Naive B cell (primary cell): ENCODE measurements around the gene NTPCR. TPM values are rescaled to one million over a fixed set of nuclear protein-coding genes. Genes with fewer than 3 reads are reported as not detected.

ENCODE experiments used
- ATAC-seq, 2 donors: fragments of 150-1000 bp; cut with Tn5 transposase; 2 replicates each; pipeline ENCODE4 v1.10.0; 2021; ENCODE audit warnings: low read depth in 2 of 2, mild to moderate bottlenecking in 2 of 2, moderate library complexity in 2 of 2
- DNase-seq: peaks from one replicate; pipeline ENCODE4 v3.0.0; 2022
- H3K27ac Mint-ChIP-seq, 6 donors: one replicate each; pipeline ENCODE4 v1.8.0; 2020 to 2022; ENCODE audit warnings: mild to moderate bottlenecking in 6 of 6, mixed read lengths in 6 of 6, moderate library complexity in 5 of 6, inconsistent platforms in 2 of 6
- H3K27me3 Mint-ChIP-seq, 3 donors: one replicate each; pipeline ENCODE4 v1.8.0; 2021 to 2022; ENCODE audit warnings: mixed read lengths in 3 of 3, mild to moderate bottlenecking in 1 of 3
- H3K36me3 Mint-ChIP-seq, 2 donors: one replicate each; pipeline ENCODE4 v1.8.0; 2020 to 2022; ENCODE audit warnings: mixed read lengths in 2 of 2, inconsistent platforms in 1 of 2, mild to moderate bottlenecking in 1 of 2
- H3K4me1 Mint-ChIP-seq, 3 donors: one replicate each; pipeline ENCODE4 v1.8.0; 2020 to 2022; ENCODE audit warnings: mixed read lengths in 3 of 3, inconsistent platforms in 1 of 3, mild to moderate bottlenecking in 1 of 3, moderate library complexity in 1 of 3
- H3K4me3 Mint-ChIP-seq, 8 donors: one replicate each; pipeline ENCODE4 v1.8.0; 2020 to 2022; ENCODE audit warnings: mild to moderate bottlenecking in 8 of 8, mixed read lengths in 8 of 8, moderate library complexity in 8 of 8, inconsistent platforms in 2 of 8
- H3K9me3 Mint-ChIP-seq, 7 donors: one replicate each; pipeline ENCODE4 v1.8.0; 2020 to 2022; ENCODE audit warnings: mixed read lengths in 7 of 7, mild to moderate bottlenecking in 5 of 7, inconsistent platforms in 2 of 7, moderate library complexity in 1 of 7
- polyA plus RNA-seq, 6 donors: library from polyadenylated mRNA; unstranded; fragments of 300-500 nt; fragmentation: Illumina TruSeq; gene quantifications; one replicate each; pipeline ENCODE4 v1.2.3, GENCODE V29; 2021; ENCODE audit warnings: low read depth in 6 of 6

NTPCR gene
- polyA plus RNA-seq, 6 donors from 2014 or later, result 27.4 to 58.2 (median 51.0) TPM

DNA sequence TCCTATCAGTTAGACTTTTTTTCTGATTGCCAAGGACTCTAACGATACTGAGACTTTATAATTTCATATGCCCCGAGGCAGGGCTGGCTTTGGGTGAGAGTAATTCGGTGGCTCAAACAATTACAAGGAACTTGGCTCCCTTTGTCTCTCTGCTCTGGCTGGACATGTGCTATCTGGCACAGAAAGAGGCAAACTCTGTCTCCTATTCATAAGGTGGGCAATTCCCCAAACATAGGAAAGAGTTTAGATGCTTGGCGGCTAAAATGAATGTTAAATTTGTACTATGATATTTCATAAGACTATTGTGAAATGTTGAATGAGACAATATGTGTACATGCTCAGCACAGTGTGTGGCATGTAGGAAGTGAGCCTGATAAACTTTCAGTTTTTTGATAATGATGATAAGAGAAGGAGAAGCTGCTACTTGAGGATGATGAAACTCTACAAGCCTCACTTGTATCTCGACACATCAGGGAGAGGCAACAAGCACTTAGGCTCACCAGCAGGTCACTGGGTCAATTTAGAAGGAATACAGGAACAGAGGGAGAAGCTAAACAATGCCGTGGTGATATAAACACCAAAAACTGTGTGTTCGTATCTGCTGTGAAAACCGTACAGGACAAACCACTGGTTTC is 12.6 kb upstream of the NTPCR start:
- no peak for DNase-seq
- Mint-ChIP-seq H3K27ac (no peak overlapping the region), H3K4me3 (no peak overlapping the region), H3K9me3 (peaks cover 0 to 6% (median 2%) of the 10 kb centered on the region in 7 donors), H3K27me3 (peaks cover 23 to 36% (median 29%) of the 10 kb centered on the region in 3 donors), H3K36me3 (peaks cover 0 to 8% of the 10 kb centered on the region in 2 donors), H3K4me1 (no peaks in the 10 kb centered on the region)
- ATAC-seq, result no peak

DNA sequence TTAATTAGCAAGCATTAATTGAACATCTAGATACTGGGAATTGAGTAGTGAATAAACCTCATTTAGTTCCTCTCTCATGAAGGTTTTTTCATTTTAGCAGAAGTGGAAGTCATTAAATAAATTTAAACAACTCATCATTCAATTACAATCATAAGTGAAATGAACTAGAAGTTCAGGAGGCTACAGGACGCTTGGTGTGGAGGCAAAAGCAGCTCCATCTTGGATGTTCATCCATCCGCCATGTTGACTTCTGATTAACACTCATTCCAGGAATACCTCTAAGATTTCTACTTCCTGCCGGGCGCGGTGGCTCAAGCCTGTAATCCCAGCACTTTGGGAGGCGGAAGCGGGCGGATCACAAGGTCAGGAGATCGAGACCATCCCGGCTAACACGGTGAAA is 11.5 kb upstream of the NTPCR start:
- Mint-ChIP-seq H3K9me3 (peaks cover 0 to 6% (median 2%) of the 10 kb centered on the region in 7 donors), H3K4me1 (peaks cover 0 to 5% (median 0%) of the 10 kb centered on the region in 3 donors), H3K36me3 (peaks cover 0 to 8% of the 10 kb centered on the region in 2 donors), H3K27me3 (peaks cover 23 to 36% (median 29%) of the 10 kb centered on the region in 3 donors), H3K4me3 (no peak overlapping the region), H3K27ac (no peak overlapping the region)
- DNase-seq (no peak), ATAC-seq (no peak)

DNA sequence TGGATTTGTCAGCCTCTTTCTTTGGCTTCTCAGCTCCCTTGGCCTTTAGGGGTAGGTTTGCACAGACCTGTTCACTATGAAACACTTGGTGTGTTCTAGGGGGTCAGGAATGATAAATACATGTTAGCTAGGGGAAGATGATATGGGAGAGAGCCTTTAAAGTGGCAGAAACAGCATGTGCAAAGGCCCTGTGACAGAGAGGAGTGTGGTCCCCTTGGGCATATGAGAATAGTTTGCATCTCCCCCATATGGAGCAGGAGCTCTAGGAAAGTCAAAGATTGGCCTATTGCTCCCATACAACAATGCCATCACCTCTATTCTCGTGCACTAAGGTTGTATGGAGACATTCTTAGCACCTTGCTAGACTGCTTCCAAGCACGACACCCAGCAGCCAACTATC is 10.7 kb upstream of the NTPCR start:
- H3K9me3 Mint-ChIP-seq, result peaks cover 0 to 6% (median 2%) of the 10 kb centered on the region in 7 donors
- peaks cover 0 to 13% (median 0%) of the 10 kb centered on the region in 3 donors for H3K4me1 Mint-ChIP-seq
- peaks cover 23 to 36% (median 29%) of the 10 kb centered on the region in 3 donors for H3K27me3 Mint-ChIP-seq
- no peak overlapping the region for H3K27ac Mint-ChIP-seq
- peaks cover 0 to 8% of the 10 kb centered on the region in 2 donors for H3K36me3 Mint-ChIP-seq
- ATAC-seq (no peak), DNase-seq (no peak)
- no peak overlapping the region for H3K4me3 Mint-ChIP-seq

DNA sequence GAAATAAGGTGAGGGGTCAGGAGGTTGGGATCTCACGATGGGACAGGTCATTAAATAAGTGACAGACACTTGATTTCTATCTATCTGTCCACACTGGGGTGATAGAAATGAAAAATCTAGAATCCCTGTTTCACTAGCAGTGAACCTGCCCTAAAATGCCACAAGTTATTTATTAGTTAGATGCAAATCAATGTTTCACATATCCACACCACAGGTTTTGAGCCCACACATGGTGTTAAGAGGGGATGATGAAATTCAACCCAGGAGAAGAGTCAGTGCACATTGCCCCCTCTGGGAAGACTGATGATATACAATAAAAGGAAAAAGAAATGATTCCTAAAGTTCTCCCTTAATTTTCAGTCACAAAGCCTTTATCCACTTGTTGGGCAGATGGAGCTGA is 10.1 kb upstream of the NTPCR start:
- DNase-seq, result no peak
- H3K9me3 Mint-ChIP-seq, result peaks cover 0 to 6% (median 2%) of the 10 kb centered on the region in 7 donors
- H3K4me1 Mint-ChIP-seq, result peaks cover 0 to 13% (median 0%) of the 10 kb centered on the region in 3 donors
- H3K27me3 Mint-ChIP-seq, result peaks cover 23 to 36% (median 29%) of the 10 kb centered on the region in 3 donors
- H3K36me3 Mint-ChIP-seq, result peaks cover 0 to 8% of the 10 kb centered on the region in 2 donors
- H3K27ac Mint-ChIP-seq, result no peak overlapping the region
- no peak overlapping the region for H3K4me3 Mint-ChIP-seq
- ATAC-seq, result no peak

DNA sequence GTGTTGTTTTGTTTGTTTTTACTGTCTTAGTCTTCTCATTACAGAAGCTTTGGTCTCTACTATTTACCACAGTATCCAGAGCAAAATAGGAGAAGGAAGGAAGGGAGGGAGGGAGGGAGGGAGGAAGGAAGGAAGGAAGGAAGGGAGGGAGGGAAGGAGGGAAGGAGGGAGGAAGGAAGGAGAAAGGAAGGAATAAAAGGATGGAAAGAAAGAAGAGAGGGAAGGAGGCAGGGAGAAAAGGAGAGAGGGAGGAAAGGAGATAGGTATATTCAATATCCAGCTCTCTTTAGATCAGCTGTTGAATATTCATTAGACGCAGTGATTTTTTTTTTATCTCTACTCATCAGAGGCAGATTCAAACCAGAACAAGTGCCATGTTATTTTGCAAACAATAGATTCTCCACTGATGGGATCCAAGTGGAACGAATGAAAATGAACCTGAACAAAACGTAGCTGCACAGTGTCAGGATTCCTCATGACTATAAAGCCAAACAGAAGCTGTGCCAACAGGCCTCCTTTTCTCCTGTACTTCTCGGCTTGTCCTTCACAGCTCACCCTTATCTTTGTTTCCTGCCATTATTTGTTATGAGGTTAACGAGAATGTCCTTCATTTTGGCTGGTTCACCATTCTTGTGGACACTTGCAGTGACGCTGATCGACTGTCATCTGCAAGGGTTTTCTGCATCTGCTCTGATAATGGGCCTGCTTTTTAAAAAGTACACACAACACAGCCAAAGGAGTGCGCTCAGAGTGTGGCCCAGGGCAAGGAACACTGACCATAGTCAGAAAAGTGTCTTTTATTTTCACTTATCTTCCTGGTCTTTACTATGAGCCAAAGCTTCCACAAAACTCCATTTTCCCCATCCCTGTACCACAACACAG is 7.8 kb upstream of the NTPCR start:
- Mint-ChIP-seq H3K27me3 (peaks cover 18 to 24% (median 23%) of the 10 kb centered on the region in 3 donors), H3K9me3 (peaks cover 0 to 5% (median 2%) of the 10 kb centered on the region in 7 donors), H3K27ac (peak overlapping the region in 1 of 6 donors; percentile 33), H3K4me1 (peaks cover 0 to 13% (median 0%) of the 10 kb centered on the region in 3 donors), H3K36me3 (peaks cover 0 to 8% of the 10 kb centered on the region in 2 donors), H3K4me3 (no peak overlapping the region)
- no peak for ATAC-seq
- no peak for DNase-seq

DNA sequence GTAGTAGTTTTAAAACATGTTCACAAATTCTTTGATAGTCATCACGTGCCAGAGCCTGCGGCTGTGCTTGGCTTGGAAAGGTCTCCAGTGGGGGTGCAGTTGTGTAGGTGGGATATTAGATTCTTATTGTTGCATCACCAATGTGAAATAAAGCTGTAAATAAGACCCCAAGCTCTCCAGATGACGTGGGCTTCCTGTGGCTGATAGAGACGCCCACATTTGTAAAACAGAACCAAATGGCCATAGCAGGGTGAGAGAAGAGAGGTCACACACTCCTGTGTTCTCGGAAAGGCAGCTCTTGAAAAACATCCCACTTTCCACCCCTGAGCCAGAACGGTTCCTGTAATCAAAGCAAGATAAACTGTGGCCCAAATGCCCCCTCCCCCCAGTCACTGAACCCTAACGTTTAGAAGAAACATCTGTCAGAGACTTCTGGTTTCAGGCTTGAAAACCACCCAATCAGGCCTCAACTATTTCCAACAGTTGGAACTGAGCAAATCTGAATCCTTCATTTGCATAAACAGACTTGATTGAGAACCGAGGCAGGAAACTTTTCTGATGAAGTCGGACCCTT is 6.6 kb upstream of the NTPCR start:
- Mint-ChIP-seq H3K36me3 (peaks cover 0 to 8% of the 10 kb centered on the region in 2 donors), H3K27ac (peak overlapping the region in 1 of 6 donors; percentile 47), H3K9me3 (peaks cover 0 to 5% (median 2%) of the 10 kb centered on the region in 7 donors), H3K4me3 (peak overlapping the region in 1 of 8 donors; percentile 53), H3K27me3 (peaks cover 11 to 16% (median 14%) of the 10 kb centered on the region in 3 donors), H3K4me1 (peaks cover 0 to 13% (median 0%) of the 10 kb centered on the region in 3 donors)
- DNase-seq (no peak), ATAC-seq (peak; percentile 21 to 34)

DNA sequence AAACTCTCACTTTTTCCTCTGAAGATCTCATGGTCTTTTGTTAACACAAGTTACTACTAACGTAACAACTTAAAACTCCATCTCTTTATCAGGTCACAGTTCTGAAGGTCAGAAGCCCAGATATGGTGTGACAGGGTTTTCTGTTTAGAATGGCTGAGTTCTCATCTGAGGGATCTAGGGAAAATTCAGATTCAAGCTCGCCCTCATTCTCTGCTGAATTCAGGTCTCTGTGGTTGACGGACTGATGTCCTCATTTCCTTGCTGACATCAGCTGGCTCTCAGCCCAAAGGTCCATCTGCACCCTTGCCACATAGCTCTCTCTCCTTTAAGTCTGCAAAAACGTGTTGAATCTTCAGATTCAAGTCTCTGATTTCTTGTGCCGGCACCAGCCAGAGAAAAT is 6.1 kb upstream of the NTPCR start:
- no peak for DNase-seq
- ATAC-seq, result no peak
- H3K4me3 Mint-ChIP-seq, result no peak overlapping the region
- H3K36me3 Mint-ChIP-seq, result peaks cover 0 to 6% of the 10 kb centered on the region in 2 donors
- H3K27me3 Mint-ChIP-seq, result peaks cover 8 to 12% (median 10%) of the 10 kb centered on the region in 3 donors
- H3K4me1 Mint-ChIP-seq, result peaks cover 0 to 17% (median 2%) of the 10 kb centered on the region in 3 donors
- H3K9me3 Mint-ChIP-seq, result peaks cover 0 to 5% (median 0%) of the 10 kb centered on the region in 7 donors
- no peak overlapping the region for H3K27ac Mint-ChIP-seq

DNA sequence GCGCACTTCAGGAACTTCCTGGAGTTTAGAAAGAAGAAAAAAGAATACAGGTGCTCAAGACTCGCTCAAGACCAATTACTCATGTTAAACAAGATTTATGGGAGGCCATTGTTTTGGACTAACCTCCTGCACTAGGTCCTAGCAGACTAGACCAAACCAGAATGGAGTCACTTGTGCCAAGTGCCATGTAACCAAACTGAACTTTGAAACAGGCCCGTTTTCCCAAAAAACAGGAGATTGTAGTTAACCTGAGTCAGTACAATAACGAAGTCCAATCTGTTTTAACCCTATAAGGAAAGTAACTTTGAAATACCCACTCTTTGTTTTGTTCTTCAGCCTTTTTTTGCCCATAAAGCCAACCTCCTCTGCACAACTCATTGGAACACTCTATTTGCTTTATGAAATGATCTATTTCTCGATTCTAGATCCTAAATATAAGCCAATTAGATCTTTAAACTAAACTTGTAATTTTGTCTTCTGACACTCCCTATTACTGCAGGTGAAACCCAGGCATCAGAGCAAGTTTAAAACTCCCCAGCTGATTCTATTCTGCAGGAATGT is 695 bp upstream of the NTPCR start:
- H3K36me3 Mint-ChIP-seq, result peaks cover 0 to 5% of the 10 kb centered on the region in 2 donors
- peaks cover 0 to 2% (median 0%) of the 10 kb centered on the region in 7 donors for H3K9me3 Mint-ChIP-seq
- DNase-seq (no peak), ATAC-seq (no peak)
- peaks cover 32 to 40% (median 36%) of the 10 kb centered on the region in 3 donors for H3K4me1 Mint-ChIP-seq
- H3K4me3 Mint-ChIP-seq, result peak overlapping the region; percentile 89 to 99 (median 95)
- H3K27me3 Mint-ChIP-seq, result no peaks in the 10 kb centered on the region
- peak overlapping the region; percentile 49 to 97 (median 92) for H3K27ac Mint-ChIP-seq

DNA sequence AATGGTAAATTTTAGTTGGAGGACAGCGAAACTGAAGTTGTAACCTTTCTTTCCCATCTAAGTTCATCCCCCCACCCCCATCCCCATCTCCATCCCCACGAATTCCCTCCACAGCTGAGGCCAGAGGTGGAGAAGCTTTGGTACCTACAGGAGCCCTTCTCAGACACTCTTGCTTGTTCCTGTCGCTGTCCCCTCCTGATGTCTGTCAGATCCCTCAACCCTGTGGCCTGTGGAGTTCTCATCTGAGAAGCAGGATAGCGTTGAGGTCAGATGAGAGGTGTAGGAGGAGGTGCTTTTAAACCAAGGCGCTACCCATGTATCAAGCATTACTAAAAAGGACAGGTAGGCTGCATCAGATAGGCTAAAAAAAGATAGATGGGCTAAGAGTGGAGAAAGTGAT is 769 bp downstream of the NTPCR start:
- H3K27me3 Mint-ChIP-seq, result no peaks in the 10 kb centered on the region
- peak overlapping the region in 3 of 6 donors; percentile 11 to 80 (median 47) for H3K27ac Mint-ChIP-seq
- H3K4me3 Mint-ChIP-seq, result peak overlapping the region; percentile 89 to 99 (median 95)
- ATAC-seq (peak in 1 of 2 donors; percentile 12), DNase-seq (no peak)
- peaks cover 34 to 42% (median 36%) of the 10 kb centered on the region in 3 donors for H3K4me1 Mint-ChIP-seq
- peaks cover 0 to 2% (median 0%) of the 10 kb centered on the region in 7 donors for H3K9me3 Mint-ChIP-seq
- H3K36me3 Mint-ChIP-seq, result peaks cover 0 to 8% of the 10 kb centered on the region in 2 donors

DNA sequence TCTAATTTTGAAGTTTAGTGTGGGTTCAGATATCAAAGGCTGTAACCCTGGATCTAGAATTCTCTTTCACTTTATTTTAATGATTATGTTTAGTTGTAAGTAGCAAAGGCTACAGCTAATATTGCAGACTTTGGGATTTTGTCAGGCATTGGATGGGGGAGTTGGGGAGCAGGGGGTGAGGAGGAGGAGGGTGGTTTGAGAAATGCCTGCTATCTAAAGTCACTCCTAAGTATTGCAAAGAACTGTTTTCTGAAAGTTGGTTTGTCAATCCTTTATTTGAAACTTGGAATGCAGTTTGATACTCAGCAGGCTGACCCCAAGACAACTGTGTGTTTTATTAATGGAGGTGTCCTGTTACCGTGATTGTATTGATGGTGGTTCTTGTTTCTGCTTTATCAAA is 1.2 kb downstream of the NTPCR start:
- Mint-ChIP-seq H3K27ac (no peak overlapping the region), H3K4me1 (peaks cover 34 to 42% (median 36%) of the 10 kb centered on the region in 3 donors), H3K9me3 (peaks cover 0 to 2% (median 0%) of the 10 kb centered on the region in 7 donors), H3K27me3 (no peaks in the 10 kb centered on the region), H3K4me3 (peak overlapping the region in 7 of 8 donors; percentile 7 to 99 (median 95)), H3K36me3 (peaks cover 0 to 12% of the 10 kb centered on the region in 2 donors)
- no peak for DNase-seq
- ATAC-seq, result no peak

DNA sequence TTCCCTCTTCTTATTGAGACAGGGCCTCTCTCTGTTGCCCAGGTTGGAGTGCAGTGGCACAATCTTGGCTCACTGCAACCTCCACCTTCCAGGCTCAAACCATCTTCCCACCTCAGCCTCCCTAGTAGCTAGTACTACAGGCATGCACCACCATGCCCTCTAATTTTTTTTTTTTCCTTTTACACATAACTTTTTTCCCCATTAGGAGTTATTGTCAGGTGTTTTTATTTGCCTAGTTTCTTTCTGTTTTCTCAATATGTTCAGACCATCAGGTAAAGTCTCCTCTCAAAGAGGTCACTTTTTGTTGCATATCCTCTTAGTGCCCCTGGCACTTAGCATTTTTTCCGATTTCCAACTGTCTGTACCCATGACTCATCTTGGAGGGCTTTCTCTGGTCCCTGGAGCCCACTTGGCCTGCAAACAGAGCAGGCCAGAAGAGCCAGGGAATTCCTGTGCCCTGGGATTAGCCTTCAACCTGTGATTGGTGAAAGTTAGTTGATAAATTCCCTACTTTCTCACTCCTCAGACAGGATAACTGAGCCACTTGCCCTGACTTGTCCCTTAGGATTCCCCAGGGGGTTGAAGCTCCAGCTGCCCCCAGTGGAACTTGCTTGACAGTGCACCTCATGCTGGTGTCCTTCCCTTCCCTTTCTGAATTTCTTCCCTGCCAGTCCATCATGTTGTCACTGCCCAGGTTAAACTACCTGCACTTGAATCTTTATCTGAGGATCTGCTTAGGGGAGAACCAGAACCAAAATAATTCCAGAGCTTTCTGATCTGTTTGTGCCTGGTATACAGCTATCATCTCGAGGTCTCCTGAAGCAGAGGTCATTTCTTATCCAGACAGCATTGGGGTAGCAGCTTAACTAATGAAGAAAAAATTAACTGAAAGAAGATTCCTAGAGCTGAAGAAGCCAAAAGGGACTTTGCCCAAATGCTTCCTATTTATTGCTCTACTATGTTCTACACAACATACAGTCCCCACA is 2.4 kb downstream of the NTPCR start:
- H3K36me3 Mint-ChIP-seq, result peaks cover 10 to 24% of the 10 kb centered on the region in 2 donors
- no peaks in the 10 kb centered on the region for H3K27me3 Mint-ChIP-seq
- peak overlapping the region in 6 of 8 donors; percentile 9 to 99 (median 69) for H3K4me3 Mint-ChIP-seq
- peak overlapping the region in 2 of 6 donors; percentile 13 to 75 for H3K27ac Mint-ChIP-seq
- no peak for ATAC-seq
- H3K9me3 Mint-ChIP-seq, result peaks cover 0 to 5% (median 3%) of the 10 kb centered on the region in 7 donors
- peak; percentile 28 for DNase-seq
- peaks cover 37 to 46% (median 38%) of the 10 kb centered on the region in 3 donors for H3K4me1 Mint-ChIP-seq
